AG04450 (cell line): ENCODE data around the gene RANBP9. TPM values are rescaled to one million over a fixed set of nuclear protein-coding genes. Genes with fewer than 3 reads are reported as not detected.

Experiments
- CTCF ChIA-PET: fragments of 300-600, 350-600 bp; formaldehyde crosslinking; extraction: SDS; loops from one replicate; lab custom pipeline; 2022; ENCODE audit warnings: antibody characterized with exemption, inconsistent platforms; lab: Charles Lee
- POLR2A ChIA-PET: fragments of 350-600 bp; formaldehyde crosslinking; extraction: SDS; loops from one replicate; lab custom pipeline; 2021; ENCODE audit warnings: antibody characterized with exemption, inconsistent platforms; lab: Yijun Ruan, JAX
- DNase-seq: peaks from one replicate; pipeline ENCODE4 v3.0.0-alpha.2; 2011; ENCODE audit warnings: low read depth, low spot score
- H3K27ac ChIP-seq: one replicate; pipeline ENCODE4 v1.5.1; 2012; ENCODE audit warnings: low read depth, low read length, control low read depth
- H3K27me3 ChIP-seq: one replicate; pipeline ENCODE4 v1.6.0; 2012; ENCODE audit warnings: low read length; ENCODE audit not compliant: control insufficient read depth, insufficient read depth
- H3K4me3 ChIP-seq: 2 replicates; pipeline ENCODE4 v1.5.1; 2011; ENCODE audit warnings: mild to moderate bottlenecking, low read depth, low read length, control low read depth
- H3K9me3 ChIP-seq: 2 replicates; pipeline ENCODE4 v1.5.1; 2012; ENCODE audit warnings: low read length; ENCODE audit not compliant: control insufficient read depth, insufficient read depth
- polyA plus RNA-seq: library from polyadenylated mRNA; depleted of rRNA; stranded (reverse); fragments of >200 nt; gene quantifications from 2 replicates; pipeline ENCODE4 v1.2.3, GENCODE V29; 2011
- TF ChIP-seq, protein P1 (sequence below): IDR thresholded peaks from 2 replicates; pipeline ENCODE4 v1.5.1; 2011; ENCODE audit warnings: low read depth, low read length, control low read depth, inconsistent platforms

Gene RANBP9
- polyA plus RNA-seq, 1 experiment, result 37.7 TPM

DNA sequence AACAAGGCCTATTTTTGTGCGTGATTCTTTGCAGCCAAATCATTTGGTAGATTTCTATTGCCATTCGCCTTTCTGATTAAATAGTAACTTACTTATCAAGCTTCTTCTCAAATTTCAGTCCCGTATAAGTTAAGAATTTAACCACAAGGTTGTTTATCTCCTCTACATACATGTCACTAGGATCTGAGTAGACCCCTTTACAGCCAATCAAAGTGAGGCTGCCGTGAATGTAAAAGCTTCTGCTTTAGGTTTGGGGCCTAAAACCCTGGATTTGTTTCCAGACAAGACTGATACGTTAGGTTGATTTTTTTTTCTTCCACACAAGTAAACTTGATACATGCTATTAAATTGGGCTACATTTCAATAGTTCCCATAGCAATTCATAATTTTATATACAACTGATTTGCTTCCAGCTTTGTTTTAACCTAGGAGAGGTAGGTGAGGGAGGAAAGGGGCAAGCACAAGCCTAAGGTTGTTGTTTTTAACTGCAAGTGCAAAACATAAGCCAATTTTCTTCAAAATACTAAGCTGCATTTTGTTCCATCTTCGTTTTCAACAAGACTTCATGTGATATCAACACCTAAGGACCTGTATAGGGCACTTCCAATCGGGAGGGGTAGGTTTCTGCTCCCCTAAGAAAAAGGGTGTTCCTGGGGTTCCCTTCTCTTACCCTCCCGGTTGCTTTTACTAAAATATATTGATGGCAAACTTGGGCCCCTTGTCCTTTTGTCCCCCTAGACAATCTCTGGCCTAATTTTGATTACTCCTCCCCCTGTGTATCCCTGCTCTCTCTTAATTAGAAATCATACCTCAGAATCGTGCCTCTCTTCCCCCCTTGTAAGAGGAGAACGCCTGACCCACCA, 1.7 kb downstream of the RANBP9 start:
- H3K27me3 ChIP-seq, result no peaks in the 10 kb centered on the region
- TF ChIP-seq, protein P1, sequence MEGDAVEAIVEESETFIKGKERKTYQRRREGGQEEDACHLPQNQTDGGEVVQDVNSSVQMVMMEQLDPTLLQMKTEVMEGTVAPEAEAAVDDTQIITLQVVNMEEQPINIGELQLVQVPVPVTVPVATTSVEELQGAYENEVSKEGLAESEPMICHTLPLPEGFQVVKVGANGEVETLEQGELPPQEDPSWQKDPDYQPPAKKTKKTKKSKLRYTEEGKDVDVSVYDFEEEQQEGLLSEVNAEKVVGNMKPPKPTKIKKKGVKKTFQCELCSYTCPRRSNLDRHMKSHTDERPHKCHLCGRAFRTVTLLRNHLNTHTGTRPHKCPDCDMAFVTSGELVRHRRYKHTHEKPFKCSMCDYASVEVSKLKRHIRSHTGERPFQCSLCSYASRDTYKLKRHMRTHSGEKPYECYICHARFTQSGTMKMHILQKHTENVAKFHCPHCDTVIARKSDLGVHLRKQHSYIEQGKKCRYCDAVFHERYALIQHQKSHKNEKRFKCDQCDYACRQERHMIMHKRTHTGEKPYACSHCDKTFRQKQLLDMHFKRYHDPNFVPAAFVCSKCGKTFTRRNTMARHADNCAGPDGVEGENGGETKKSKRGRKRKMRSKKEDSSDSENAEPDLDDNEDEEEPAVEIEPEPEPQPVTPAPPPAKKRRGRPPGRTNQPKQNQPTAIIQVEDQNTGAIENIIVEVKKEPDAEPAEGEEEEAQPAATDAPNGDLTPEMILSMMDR, result no peak
- ChIA-PET CTCF (interaction anchor here (0.6 to 2.9 kb wide), 7 partner anchors 9 to 289 kb away, joined by 3 to 14 read pairs (median 4); no protein-coding TSS in a partner anchor), POLR2A (interaction anchor here (0.6 to 1.1 kb wide), 3 partner anchors 95 to 135 kb away, joined by 3 read pairs; partner anchors contain the start of genes NOL7 and SIRT5)
- H3K9me3 ChIP-seq, result peaks cover 2% of the 10 kb centered on the region; the same call in 1 of the 2 replicates
- H3K27ac ChIP-seq, result no peak overlapping the region
- peak overlapping the region; percentile 78 for H3K4me3 ChIP-seq
- no peak for DNase-seq

DNA sequence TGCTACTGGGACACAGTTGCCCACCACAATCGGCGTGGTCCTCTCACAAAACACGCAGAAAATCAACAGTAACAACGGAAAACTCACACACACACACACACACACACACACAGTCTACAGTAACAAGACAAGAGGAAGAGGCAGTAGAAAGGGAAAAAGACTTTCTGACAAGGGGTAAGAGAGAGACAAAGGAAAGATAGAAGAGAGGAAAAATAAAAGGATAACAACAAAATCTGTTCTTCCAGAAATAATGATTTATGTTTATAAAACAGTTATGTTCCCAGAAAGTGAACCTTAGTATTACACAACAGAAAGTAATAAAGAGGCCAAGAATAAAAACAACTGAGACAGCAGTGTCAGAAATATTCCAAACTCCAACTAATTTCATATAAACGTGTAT, 2.9 kb downstream of the RANBP9 start:
- ChIA-PET POLR2A (no interaction called here), CTCF (interaction anchor here (1.2 to 2.1 kb wide), 2 partner anchors 86 to 93 kb away, joined by 4 to 14 read pairs; no protein-coding TSS in a partner anchor)
- TF ChIP-seq, protein P1, result no peak
- no peak overlapping the region for H3K27ac ChIP-seq
- peaks cover 2% of the 10 kb centered on the region; the same call in 1 of the 2 replicates for H3K9me3 ChIP-seq
- H3K4me3 ChIP-seq, result peak overlapping the region; percentile 78
- DNase-seq, result no peak
- no peaks in the 10 kb centered on the region for H3K27me3 ChIP-seq

DNA sequence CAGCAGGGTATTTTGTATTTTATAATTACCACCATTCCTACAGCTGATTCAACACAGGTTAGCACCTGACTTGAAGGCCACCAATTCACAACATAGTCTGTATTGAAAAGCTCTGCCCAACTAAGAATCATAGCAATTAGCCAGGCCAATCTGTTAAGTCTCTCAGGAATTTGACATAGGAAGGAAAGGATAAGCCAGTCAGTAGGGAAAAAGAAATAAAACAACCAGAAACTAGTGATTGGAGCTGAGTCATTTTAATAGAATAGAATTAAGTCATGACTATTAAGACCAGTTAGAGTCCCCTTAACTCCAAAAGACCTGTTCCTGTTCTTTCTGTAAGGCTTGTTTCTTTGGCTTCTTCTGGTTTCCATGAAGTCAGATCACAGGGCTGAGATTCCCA, 8.1 kb downstream of the RANBP9 start:
- no peak for DNase-seq
- TF ChIP-seq, protein P1, result no peak
- H3K4me3 ChIP-seq, result no peak overlapping the region
- H3K27me3 ChIP-seq, result no peaks in the 10 kb centered on the region
- ChIA-PET CTCF (interaction anchor here (1.2 kb wide), 1 partner anchor 128 kb away, joined by 3 read pairs; no protein-coding TSS in a partner anchor), POLR2A (no interaction called here)
- H3K9me3 ChIP-seq, result peaks cover 2% of the 10 kb centered on the region; the same call in 1 of the 2 replicates
- H3K27ac ChIP-seq, result no peak overlapping the region

DNA sequence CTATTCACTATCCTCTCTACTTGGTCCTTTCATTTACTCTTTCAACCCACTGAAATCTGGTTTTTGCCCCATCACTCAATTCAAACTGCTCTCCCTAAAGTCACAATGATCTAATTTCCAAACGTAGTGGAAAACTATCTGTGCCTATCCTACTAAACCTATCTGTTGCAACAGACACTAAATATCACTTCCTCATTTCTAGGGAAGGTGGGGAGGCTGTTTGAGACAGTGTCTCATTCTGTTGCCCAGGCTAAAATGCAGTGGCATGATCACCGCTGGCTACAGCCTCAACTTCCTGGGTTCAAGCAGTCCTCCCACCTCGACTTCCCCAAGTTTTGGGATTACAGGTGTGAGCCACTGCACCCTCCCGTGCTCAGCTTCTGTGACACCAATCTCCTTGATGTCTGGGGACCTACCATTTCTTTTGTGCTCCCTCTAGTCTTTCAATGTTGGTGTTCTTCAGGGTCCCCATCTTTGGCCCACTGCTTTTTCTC, 8.8 kb downstream of the RANBP9 start:
- Histone ChIP-seq H3K4me3 (no peak overlapping the region), H3K9me3 (peaks cover 2% of the 10 kb centered on the region; the same call in 1 of the 2 replicates), H3K27me3 (no peaks in the 10 kb centered on the region), H3K27ac (no peak overlapping the region)
- ChIA-PET POLR2A (no interaction called here), CTCF (interaction anchor here (1.2 kb wide), 1 partner anchor 127 kb away, joined by 3 read pairs; no protein-coding TSS in a partner anchor)
- no peak for DNase-seq
- TF ChIP-seq, protein P1, result no peak
